GM10266 (cell line): Measurements from ENCODE around the gene ASPHD2.

Experiments
- DNase-seq: peaks from one replicate; pipeline ENCODE4 v3.0.0; 2012; ENCODE audit errors: extremely low spot score
- TF ChIP-seq, protein P1 (sequence below): IDR thresholded peaks from 2 replicates; pipeline ENCODE4 v1.5.1; 2012; ENCODE audit warnings: mild to moderate bottlenecking, low read depth; ENCODE audit not compliant: control insufficient read depth, insufficient read depth; ENCODE audit errors: missing control alignments

ASPHD2 gene

DNA sequence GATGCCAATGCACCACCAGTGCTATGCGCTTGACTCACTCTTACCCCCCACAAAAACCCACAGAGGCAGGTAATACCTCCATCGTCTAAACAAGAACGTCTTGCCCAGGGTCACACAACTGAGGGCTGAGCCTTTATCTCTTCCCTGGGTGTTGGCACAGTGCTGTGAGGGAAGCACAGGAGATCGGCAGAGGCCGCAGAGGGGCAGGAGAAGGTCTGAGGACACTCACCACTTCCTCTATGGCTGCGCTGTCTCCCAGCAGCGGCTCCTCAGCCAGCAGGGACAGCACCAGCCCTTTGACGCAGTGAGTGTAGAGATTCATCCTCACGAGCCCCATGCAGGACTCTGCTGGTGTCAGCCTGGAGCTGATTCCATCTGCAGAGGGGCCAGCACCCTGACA, 34.6 kb downstream of the ASPHD2 start:
- TF ChIP-seq, protein P1, sequence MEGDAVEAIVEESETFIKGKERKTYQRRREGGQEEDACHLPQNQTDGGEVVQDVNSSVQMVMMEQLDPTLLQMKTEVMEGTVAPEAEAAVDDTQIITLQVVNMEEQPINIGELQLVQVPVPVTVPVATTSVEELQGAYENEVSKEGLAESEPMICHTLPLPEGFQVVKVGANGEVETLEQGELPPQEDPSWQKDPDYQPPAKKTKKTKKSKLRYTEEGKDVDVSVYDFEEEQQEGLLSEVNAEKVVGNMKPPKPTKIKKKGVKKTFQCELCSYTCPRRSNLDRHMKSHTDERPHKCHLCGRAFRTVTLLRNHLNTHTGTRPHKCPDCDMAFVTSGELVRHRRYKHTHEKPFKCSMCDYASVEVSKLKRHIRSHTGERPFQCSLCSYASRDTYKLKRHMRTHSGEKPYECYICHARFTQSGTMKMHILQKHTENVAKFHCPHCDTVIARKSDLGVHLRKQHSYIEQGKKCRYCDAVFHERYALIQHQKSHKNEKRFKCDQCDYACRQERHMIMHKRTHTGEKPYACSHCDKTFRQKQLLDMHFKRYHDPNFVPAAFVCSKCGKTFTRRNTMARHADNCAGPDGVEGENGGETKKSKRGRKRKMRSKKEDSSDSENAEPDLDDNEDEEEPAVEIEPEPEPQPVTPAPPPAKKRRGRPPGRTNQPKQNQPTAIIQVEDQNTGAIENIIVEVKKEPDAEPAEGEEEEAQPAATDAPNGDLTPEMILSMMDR, result no peak
- no peak for DNase-seq

DNA sequence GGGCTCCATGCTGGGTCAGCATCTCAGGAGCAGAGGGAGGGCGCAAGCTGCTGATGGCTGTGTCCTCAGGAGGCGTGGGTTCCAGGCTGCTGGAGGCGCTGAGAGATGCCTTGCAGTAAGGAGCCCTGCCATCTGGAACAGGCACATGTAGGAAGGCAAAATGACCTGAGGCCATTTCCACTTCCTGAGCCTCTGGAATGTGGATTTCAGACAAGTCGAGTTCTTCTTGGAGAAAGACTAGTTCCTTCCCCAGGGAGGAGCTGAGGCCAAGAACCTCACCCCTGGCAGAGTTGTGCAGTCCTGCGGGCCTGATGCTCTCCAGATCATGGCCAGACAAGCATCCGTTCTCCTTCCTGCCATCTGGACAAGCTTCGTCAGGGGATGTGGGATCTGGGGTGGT, 35.3 kb downstream of the ASPHD2 start:
- no peak for DNase-seq
- TF ChIP-seq, protein P1, result no peak

DNA sequence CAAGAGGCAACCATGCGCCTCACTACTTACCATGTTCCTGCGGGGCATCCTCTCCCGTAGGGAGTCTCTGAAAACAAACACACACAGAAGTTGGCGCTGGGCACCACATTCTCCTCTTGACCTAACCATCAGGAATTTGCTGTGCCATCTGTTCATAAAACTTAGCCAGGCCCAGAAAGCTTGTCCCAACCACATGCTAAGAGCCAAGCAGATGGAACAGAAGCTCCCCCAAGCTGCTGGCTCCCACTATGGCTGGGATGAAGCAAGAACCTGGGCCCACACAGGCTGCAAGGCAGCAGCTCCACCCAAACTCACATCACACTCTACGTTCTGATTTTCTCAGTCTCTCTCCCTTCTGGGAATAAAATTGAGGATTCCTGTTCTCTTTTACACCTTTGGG, 37.1 kb downstream of the ASPHD2 start:
- TF ChIP-seq, protein P1, result no peak
- DNase-seq, result no peak

DNA sequence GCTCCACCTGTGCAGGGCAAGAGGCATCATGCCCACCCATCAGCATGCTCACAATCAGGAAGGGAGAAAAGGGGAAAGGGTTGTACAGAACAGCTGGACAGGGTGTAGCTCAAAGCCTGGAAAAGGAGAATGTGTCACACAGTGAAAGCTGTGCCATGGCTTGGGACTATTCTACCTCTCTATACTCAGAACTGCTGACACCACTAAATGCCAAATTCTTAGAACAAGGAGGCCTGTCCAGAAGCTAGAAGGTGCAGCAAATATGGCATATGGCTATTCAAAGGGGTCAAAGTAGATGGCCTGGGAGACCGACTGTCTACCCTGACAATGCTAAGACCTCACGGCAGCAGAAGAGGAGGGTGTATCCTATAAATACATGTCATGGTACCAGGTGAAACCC, 41.7 kb downstream of the ASPHD2 start:
- TF ChIP-seq, protein P1, result no peak
- DNase-seq, result no peak

DNA sequence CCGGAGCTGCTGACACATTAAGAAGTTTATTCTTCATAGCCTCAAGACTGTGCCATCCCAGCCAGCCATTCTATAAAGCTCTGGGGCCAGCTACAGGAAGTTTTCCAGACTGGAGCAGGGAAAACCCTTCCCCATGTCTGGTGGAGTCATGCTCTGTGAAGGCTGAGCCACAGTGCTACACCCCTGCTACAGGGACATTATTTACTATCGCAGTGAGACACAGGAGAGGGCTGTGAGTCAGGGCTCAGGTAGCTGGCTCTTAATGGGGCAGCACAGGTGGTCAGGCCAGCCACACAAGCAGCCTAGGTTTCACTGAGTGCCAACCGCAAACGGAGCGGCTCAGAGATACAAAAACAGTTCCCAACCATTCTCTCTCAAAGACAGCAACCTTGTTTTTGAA, 42.5 kb downstream of the ASPHD2 start:
- no peak for DNase-seq
- TF ChIP-seq, protein P1, result no peak

DNA sequence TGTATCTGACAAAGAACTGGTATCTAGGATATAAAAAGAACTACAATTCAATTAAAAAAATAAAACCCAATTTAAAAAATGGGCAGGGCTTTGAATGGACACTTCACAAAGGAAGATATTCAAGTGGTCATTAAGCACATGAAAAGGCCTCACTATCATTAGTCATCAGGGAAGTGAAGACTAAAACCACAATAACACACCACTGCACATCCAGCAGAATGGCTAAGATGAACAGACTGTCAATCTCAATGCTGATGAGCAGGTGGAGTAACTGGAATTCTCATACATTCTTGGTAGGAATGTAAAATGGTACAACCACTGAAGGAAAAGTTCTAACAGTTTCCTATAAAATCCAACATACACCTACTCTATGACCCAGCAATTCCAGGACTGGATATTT, 45.6 kb downstream of the ASPHD2 start:
- DNase-seq, result no peak

DNA sequence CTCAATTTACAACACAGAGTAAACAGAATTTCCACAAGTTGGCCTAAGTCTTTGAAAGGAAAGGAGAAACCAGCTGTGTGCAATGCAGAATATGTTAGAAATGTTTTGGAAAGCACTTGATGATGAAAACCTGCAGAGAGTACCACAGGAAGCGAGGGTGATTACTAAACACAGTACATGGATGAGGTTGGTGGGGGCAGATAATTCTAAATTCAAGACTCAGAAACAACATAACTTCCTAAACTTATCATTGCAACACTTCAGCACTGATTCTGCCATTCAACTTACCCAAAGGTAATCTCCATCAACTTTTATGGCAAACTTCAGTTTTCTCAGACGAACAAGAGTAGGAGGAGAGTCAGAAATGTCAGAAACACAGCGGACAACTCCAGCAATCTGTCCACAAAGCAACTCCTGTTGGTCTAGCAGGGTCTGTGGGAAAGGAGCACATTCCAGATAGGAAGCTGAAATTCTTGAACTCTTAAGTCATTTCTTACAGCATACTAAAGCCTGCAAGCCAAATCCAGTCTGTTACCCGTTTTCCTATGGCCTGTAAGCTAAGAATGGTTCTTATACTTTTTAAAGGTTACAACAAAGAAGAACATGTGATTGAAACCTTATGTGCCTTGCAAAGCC, 47.8 kb downstream of the ASPHD2 start:
- TF ChIP-seq, protein P1, result no peak
- DNase-seq, result no peak

More for the DNA sequence above, 45.6 kb downstream of the ASPHD2 start:
- TF ChIP-seq, protein P1, result no peak
